ENCODE measurements around the gene TMX2.
A peak's percentile ranks its signal among the peaks of the same experiment; 100 is the strongest.
"Not testable (repeated sequence)": the region's sequence is repeated elsewhere in the genome, so short reads cannot be mapped to it uniquely, and the experiment has no call there.

TMX2 gene

DNA sequence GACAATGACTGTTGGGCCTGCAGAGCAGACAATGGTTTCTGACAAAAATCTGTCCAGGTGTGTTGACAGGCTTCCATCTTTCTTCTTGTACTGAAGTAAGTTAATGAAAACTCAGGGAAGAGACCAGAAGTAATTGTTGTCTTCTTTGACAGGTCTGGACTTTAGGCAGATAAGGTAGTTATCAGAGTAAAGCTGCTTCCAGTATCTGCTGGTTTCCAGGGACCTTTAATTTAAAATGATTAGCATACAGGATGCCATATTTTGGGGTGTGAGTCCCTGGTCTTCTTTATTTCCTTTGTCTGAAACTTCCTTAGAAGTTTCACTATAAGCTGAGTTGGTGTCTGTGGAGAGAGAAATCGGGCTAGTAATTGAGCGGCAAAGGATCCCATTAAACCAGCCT, 1.4 kb downstream of the TMX2 start:
- no peak for DNase-seq (ENCODE audit: low spot score)

DNA sequence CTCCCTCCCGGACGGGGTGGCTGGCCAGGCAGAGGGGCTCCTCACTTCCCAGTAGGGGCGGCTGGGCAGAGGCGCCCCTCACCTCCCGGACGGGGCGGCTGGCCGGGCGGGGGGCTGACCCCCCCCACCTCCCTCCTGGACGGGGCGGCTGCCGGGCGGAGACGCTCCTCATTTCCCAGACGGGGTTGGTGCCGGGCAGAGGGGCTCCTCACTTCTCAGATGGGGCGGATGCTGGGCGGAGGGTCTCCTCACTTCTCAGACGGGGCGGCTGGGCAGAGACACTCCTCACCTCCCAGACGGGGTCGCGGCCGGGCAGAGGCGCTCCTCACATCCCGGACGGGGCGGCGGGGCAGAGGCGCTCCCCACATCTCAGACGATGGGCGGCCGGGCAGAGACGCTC, 4.3 kb downstream of the TMX2 start:
- DNase-seq (ENCODE audit: low spot score): not testable (repeated sequence)

DNA sequence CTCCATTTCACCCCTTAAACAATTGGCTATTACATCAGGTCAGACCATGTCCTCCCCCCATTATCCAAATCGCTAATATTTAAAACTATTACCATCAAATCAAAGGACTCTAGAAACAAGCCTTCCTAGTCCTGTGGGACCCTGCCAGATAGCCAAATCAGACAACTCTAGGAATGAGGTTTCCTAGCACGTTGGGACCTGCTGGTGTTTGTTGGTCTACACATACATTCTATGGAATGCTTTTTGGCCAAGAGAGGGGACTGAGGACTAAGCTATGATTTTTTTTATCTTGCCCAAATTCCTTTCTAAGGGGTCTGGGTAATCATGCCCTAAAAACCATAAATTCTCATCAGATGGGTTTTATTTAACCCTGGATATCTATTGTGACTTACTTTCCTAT, 14.8 kb downstream of the TMX2 start:
- no peak for DNase-seq (ENCODE audit: low spot score)

DNA sequence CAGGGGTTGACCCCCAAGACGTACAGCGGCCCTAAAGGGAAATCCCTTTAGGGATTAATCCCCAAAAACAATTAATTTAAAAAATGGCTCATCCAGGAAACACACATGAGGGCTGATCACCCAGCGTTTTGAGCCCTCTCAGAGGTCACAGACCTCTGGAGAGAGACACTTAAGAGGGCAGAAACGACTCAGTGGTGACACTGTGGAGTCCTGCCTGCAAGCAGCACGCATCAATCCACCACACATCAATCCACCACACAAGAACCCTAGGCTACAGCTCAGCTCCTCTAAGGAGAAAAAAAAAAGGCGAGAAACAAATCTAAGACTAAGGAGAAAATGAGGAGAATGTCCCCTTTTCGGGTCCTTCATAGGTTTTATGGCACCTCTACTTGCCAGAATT, 16.4 kb downstream of the TMX2 start:
- no peak for DNase-seq (ENCODE audit: low spot score)

DNA sequence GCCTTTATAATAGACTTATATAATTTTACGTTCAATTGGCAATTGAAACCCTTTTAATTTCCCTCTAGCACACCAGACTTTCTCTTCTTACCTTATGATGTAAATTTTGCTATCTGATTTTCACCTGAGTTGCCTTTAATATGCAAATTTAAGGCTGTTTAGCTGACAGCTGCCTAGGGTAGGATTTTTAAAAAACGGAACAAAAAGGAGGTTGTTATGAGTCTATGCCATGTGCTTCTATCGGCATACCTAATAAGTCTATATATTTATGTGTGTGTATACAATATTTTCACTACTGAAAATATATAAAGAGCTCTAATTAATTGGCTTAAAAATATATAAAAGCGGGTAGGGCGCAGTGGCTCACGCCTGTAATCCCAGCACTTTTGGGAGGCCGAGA, 17.1 kb downstream of the TMX2 start:
- DNase-seq (ENCODE audit: low spot score): no peak

DNA sequence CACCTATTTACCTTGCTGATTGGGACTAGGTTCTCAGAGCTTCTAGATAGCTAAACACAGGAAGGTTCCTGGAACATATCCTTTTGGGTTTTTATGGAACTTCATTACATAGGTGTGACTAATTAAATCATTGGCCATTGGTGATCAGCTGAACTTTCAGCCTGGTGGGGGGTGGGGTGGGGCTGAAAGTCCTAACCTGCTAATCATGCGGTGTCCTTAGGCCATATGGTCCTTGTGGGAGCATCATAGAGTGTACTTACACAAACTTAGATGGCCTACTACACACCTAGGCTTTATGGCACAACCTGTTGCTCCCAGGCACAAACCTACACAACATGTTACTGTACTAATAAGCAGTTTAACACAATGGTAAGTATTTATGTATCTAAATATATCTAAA, 20.3 kb downstream of the TMX2 start:
- no peak for DNase-seq (ENCODE audit: low spot score)

DNA sequence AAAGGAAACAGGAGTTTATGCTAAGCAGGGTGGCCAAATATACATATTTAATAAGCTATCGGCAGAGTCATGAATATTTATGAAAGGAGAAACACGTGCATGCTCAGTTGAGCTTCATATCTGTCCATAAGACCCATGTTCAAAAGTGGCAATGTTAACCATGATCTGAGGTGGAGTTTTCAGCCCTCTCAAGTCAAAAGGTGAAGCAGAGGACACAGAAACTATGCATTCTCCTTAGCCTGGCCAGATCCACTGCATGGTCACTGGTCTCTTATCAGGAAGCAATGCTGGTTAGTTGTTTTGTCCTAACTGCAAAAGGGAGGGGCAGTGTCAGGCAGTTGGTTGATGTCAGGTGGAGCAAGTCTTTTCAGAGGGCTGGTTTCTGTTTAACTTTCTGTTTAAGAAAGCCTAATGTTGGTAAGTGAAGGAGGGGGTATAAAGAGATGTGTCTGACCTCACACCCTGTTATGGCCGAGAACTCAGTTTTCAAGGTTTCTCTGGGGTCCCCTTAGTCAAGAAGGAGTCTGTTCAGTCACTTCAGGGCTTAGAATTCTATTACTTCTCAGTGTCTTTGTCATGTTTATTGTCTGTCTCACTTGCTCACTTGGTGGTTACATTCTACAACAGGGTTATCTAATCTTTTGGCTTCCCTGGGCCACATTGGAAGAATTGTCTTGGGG, 23.4 kb downstream of the TMX2 start:
- DNase-seq (ENCODE audit: low spot score): no peak

DNA sequence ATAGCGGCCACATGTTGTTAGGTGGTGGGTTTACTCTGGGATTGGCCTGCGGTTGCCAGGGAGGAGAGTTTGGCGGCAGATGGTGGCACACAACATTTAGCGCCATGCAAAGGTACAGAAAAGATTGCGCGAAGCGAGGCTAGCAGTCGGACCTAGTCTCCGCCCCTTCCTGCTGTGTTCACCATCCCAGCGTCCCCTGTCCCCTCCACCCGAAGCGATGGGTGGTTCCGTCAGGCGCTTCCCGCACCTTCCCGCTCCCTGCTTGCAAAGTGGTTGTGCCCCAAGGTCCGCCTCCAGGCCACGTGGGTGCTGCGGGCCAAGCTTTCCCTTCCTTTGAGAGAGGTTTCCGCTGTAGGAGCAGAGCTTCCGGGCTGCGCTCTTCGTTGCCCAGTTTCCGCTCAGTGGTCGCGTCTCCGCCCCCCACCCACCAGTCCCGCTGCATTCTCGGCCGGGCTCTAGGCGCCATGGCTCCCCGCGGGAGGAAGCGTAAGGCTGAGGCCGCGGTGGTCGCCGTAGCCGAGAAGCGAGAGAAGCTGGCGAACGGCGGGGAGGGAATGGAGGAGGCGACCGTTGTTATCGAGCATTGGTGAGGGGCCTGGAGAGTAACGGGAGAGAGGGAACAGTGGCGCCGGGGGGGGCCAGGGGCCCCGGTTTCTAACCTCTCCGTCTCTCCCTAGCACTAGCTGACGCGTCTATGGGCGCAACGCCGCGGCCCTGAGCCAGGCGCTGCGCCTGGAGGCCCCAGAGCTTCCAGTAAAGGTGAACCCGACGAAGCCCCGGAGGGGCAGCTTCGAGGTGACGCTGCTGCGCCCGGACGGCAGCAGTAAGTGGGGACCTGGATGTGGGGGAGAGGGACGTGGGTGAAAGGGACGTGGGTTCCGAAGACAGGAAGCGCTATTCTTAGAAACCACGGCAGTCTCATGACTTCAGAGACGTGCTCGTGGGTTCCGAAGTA, 29.0 kb downstream of the TMX2 start, which contains the start of gene SELENOH:
SELENOH (plus strand) TSS at position 360 of the 955 bp plus-strand sequence; CDS start at position 465, 105 bp downstream.
- DNase-seq (ENCODE audit: low spot score): peak; percentile 95

DNA sequence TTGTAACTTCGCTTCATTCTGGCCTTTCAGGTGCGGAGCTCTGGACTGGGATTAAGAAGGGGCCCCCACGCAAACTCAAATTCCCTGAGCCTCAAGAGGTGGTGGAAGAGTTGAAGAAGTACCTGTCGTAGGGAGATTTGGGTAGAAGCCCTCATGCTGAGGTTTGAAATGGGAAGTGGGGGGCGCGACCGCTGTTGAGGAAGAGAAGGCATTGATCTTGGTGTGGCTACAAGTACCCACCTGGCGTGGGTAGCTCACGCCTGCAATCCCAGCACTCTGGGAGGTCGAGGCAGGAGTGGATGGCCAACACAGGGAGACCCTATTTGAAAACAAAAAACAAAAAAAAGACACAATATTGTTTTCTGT, 29.7 kb downstream of the TMX2 start:
- DNase-seq (ENCODE audit: low spot score): no peak

DNA sequence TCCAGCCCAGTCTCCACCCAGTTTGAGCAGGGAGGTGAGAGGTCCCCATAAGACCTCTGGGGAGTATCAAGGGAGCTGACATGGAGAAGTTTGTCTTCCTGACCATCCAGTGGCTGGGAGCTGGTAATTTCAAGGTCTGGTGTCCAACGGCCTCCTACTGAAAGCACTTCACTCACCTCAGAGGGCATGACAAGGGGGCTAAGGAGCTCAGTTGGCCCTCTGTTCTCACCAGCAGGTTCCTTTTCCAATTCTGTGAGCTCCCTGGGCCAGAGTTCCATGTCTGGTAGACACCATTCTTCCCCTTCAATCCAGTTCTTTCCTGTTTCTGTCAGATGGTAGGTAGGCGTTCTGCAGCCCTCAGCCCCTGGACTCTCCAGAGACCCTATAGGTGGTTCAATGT, 32.0 kb downstream of the TMX2 start:
- DNase-seq (ENCODE audit: low spot score): no peak

DNA sequence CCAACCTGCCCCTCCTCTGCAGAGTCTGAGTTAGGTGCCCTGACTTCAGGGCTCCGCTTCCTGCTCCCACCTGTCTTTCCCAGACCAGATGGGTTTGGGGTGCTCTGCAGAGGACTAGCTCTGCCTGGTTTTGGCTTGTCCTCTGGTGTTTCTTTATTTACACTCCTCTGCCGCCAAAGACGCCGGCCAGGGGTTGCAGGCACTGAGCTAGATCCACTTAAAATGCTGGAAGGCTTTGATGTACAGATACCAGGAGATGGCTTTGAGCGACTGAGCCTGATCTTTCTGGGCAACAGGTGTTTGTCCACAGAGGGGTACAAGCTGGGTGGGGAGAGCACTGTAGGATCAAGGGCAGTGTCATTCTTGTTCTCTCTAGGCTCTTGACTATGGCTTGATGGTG, 32.8 kb downstream of the TMX2 start:
- DNase-seq (ENCODE audit: low spot score): no peak

DNA sequence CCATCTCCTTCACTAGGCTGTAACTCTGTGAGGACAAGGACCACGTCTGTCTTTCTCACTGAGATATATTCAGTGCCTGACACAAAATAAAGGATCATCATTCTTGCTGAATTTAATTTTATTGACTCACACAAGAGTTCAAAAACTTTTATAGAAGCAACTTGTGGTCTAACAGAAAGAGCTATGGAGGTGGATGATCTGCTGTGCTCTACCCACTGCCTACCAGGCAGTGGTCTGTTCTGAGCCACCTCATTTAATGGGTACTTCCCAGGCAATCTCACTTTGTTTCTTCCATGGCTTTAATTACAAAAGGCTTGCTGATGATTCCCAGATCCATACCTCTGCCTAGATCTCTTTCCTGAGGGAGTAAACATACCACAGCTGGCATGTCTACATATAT, 34.5 kb downstream of the TMX2 start:
- no peak for DNase-seq (ENCODE audit: low spot score)

DNA sequence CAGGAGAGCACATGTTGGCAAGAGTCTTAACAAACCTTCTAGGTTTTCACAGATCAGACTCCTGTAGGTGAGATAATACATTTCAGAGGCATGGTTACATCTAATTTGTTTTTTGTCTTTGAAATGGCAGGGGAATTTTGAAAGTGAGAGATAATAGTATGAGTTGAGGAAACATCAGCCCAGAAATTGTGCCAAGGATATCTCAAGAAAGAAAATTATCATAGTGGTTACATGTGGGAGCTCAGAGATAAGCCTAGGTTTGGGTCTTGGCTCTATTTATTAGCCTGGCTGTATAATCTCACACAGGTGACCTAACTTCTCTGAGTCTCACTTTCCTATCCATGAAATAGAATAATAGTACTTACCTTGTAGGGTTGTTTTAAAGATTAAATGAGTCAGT, 38.8 kb downstream of the TMX2 start:
- no peak for DNase-seq (ENCODE audit: low spot score)

DNA sequence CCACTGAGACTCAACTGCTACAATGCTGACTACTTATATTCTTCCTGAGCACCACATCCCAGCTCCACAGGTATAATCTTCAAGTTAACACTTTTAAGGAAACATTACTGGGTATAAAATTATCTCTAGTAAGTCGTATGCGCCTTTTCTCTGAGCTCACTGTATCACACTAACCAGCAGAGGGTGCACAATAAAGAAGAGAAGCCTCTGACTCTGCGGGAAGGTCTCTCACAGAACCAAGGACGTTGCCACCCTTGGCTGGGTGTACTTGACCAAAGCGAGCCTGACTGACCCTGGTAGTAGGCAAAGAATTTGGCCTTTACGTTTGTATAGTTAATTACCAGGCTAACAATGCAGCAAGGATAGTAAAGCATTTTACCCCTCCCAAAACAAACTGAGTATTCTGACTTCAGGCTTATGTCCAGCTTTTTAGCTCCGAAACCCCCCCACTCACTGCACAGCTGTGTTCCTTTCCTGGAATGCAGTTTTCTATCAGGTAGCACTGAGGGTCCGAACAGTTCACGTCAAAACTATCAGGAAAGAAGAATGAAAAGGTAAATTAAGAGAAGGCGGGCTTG, 39.4 kb downstream of the TMX2 start, which contains the start of gene BTBD18:
BTBD18 (minus strand) TSS at position 144 of the 578 bp plus-strand sequence. CDS start 631 bp downstream, outside the sequence.
- DNase-seq (ENCODE audit: low spot score): peak; percentile 57

DNA sequence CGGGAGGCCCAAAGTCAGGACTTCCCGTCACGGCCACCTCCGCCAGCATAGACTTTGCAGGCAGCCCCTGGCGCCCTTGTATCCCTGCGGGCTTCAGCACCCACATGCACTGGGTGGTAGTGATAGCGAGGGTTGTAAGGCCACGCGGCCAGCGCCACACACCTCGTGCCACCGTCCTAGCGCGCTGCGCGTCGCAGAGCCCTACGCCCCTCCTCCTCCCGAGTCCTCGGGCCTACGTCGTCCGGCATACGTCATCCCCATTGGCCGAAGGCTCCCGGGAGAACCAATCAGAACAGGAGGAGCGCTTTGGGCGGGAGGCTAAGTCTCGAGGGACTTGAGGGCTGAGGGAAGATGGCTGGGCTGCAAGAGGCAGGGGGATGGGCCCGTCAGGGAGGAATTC, 40.6 kb downstream of the TMX2 start:
- DNase-seq (ENCODE audit: low spot score): no peak

DNA sequence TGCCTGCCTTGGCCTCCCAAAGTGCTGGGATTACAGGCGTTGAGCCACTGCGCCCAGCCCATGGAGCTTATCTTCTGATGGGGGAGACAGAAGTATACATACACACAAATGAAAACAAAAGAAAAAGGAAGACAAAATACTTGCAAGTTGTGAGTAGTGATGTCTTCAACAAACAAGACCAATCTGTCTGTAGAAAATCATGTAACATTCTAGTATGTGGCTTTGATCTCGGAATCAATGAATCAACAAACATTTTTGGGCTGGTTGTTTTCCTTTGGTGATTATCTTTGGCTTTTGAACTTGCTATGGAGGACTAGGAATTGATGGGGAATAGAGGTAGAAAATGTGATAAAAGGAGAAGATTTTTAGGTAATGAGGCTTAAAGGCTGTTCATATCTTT, 45.8 kb downstream of the TMX2 start:
- DNase-seq (ENCODE audit: low spot score): no peak

DNA sequence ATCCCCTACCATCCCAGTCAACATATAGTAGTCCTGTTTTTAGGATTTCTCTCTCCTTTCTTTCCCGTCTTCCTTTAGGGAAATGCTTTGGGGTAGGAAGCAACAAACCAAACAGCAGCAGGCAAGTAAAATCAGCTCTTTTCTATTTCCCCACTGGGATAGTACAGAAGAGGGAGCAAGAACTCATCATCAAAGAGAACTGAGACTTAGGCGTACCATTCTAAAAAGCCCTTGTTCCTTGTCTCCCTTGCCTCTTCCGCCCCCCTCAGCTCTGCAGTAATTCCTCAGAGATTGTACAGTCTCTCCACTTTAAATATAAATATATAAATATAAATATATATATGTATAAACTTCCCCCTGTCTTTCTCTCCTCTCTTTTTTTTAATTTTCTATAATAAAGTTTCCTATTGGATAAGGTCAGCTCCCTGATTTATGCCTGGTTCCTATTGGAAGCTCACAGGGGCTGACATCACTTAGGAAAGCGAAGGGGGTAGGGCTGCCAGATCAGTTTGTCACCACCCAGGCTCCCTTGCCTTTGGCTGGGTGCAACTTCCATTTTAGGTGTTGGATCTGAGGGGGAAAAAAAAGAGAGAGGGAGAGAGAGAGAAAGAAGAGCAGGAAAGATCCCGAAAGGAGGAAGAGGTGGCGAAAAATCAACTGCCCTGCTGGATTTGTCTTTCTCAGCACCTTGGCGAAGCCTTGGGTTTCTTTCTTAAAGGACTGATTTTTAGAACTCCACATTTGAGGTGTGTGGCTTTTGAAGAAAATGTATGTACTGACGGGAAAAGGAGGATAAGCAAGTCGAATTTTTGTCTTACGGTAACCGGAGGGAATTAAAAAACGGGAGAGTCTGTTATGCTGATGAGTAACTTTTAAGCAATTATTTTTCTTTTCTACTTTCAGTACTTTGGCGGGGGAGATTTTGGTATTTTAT, 49.2 kb downstream of the TMX2 start, which contains the start of gene CTNND1:
CTNND1 (plus strand) TSS at position 502 of the 934 bp plus-strand sequence. CDS start 29,677 bp downstream, outside the sequence.
- DNase-seq (ENCODE audit: low spot score): peak; percentile 98

DNA sequence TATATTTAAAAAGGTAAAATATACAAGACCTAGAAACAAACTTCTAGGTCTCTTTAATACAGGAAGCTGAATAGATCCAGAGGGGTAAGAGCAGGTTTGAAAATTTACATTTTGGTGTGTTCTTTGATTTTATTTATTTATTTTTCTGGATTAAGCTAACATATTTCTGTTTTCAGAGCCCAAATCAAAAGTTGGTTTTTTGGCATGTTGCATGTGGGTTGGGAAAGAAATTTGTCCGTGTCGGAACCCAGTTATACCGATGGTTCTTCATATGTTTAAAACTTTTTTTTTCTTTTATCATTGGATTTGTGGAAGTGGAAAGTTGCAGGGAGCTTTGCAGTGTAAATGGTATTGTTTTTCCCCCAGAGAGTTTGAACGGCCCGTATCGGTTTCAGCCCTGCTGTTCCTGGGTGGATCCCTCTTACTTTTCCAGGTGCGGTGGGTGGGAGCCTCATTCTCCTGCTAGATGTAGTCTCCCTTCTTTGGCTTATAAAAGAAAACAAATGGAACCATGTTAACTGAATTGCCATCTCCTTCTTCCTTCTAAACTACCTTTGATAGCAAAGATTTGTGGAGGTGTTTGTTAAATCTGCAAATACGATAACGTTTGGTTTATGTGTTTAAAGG, 50.0 kb downstream of the TMX2 start:
- DNase-seq (ENCODE audit: low spot score): no peak

DNA sequence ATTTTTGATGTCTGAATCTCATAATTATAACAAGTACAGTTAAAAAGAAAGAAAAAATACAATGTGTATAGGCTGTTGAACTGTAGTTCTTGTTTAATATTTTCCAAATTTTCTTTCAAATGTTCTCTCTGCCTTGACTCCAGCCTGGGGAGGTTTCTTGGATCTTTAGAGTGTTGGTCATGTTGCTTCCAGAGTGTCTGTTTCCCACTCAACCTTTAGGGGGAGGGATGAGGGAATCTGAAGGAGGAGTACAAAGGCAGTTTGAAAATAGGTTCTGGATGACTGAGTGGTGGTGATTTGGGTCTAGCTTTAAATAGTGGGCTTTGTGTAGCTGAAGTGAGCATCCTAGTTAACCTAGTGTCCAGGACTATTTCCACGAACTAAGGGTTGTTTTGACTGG, 51.2 kb downstream of the TMX2 start:
- peak; percentile 64 for DNase-seq (ENCODE audit: low spot score)

DNA sequence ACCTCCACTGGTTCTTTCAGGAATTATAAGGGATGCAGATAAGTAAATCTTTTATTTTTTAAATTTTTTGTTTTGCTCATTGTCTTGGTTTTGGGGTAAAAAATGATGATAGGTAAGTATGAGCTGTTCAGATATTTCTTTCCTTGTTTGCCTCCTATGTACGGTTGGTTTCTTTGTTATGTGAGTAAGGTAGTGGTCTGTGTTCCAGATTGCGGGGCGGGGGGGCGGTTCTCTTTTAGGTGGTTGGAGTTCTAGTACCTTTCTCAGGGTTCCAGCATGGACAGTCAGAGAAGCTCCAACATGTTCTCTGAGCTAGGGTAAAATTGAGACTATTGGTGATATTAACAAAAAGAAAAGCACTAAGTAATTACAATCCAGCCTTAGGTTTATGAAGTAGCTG, 51.6 kb downstream of the TMX2 start:
- DNase-seq (ENCODE audit: low spot score): no peak

DNA sequence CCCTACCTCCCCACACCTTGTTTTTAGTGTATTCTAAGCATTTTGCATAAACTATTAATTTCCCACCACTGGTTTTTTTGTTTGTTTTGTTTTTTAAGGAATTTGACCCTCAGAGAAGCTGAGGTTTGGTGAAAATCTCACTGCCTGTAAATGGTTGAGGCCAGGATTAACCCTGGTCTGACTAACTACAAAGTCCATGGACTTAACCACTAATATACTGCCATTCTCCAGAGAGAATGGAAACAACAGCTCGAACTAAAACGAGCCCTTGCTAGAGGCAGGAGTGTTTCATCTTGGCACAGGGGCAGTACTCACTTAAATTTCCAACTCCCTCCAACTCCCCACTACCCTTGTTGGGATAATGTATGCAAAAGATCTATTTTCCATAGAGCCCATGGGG, 52.2 kb downstream of the TMX2 start:
- DNase-seq (ENCODE audit: low spot score): no peak
